ENCODE measurements around the gene NKIRAS1. TPM values are rescaled to one million over a fixed set of nuclear protein-coding genes. Genes with fewer than 3 reads are reported as not detected.

NKIRAS1 gene
- total RNA-seq, 1 experiment from 2014 or later = 7.3 TPM

- no peak overlapping the region for H3K4me3 Mint-ChIP-seq
- peaks cover 84% of the 10 kb centered on the region for H3K36me3 Mint-ChIP-seq
- no peaks in the 10 kb centered on the region for H3K4me1 Mint-ChIP-seq
- ChIA-PET CTCF (interaction anchor here (0.9 kb wide), 1 partner anchor 12 kb away, joined by 4 read pairs; no protein-coding TSS in a partner anchor), POLR2A (no interaction called here)
- ATAC-seq (no peak), DNase-seq (ENCODE audit: low spot score) (no peak)
- no peaks in the 10 kb centered on the region for H3K27me3 Mint-ChIP-seq (ENCODE audit: low read depth)
- peaks cover 25% of the 10 kb centered on the region for H3K9me3 Mint-ChIP-seq
- H3K27ac Mint-ChIP-seq = no peak overlapping the region
- TF ChIP-seq MYBL2 (CRISPR knock-in tag; IDR thresholded peaks at IDR 0.05) (no peak), NFYB (CRISPR knock-in tag; conservative IDR thresholded peaks at IDR 0.05; ENCODE audit: low read depth) (no peak), SMAD3 (CRISPR knock-in tag; IDR thresholded peaks at IDR 0.05; ENCODE audit: borderline replicate concordance) (no peak), SOX15 (CRISPR knock-in tag; IDR thresholded peaks at IDR 0.05) (no peak), MXD4 (CRISPR knock-in tag; IDR thresholded peaks at IDR 0.05; ENCODE audit: borderline replicate concordance) (no peak), NR3C1 (CRISPR knock-in tag; conservative IDR thresholded peaks at IDR 0.05; ENCODE audit: low read depth) (no peak), ZSCAN18 (CRISPR knock-in tag; IDR thresholded peaks at IDR 0.05) (no peak), ERG (CRISPR knock-in tag; IDR thresholded peaks at IDR 0.05) (no peak), TEAD4 (CRISPR knock-in tag; IDR thresholded peaks at IDR 0.05) (no peak), ARID4B (CRISPR knock-in tag; IDR thresholded peaks at IDR 0.05; ENCODE audit: borderline replicate concordance) (no peak), ZNF121 (CRISPR knock-in tag; IDR thresholded peaks at IDR 0.05) (no peak), TEAD1 (CRISPR knock-in tag; IDR thresholded peaks at IDR 0.05) (no peak), USF1 (CRISPR knock-in tag; IDR thresholded peaks at IDR 0.05) (no peak), FOXK1 (CRISPR knock-in tag; IDR thresholded peaks at IDR 0.05) (no peak), FOXJ3 (CRISPR knock-in tag; IDR thresholded peaks at IDR 0.05; ENCODE audit: borderline replicate concordance) (no peak), RORB (CRISPR knock-in tag; IDR thresholded peaks at IDR 0.05) (no peak), ZNF138 (CRISPR knock-in tag; conservative IDR thresholded peaks at IDR 0.05) (no peak), USF2 (CRISPR knock-in tag; IDR thresholded peaks at IDR 0.05) (no peak), ATF2 (CRISPR knock-in tag; IDR thresholded peaks at IDR 0.05; ENCODE audit: borderline replicate concordance, low read depth) (no peak), MAX (CRISPR knock-in tag; IDR thresholded peaks at IDR 0.05) (no peak)
Measured at GRCh38 chr3:23900744-23901143, 16.0 kb downstream of the NKIRAS1 start.

Data from WTC11 (cell line).